Measurements from ENCODE around the gene PTPRD. TPM values are rescaled to one million over a fixed set of nuclear protein-coding genes. Genes with fewer than 3 reads are reported as not detected.

Gene PTPRD
- total RNA-seq, 1 donor from 2014 or later: 5.7 TPM

- DNase-seq (ENCODE audit: low spot score): no peak
- peaks cover 5% of the 10 kb centered on the region for H3K4me1 Mint-ChIP-seq (ENCODE audit: low read depth)
- H3K9me3 Mint-ChIP-seq (ENCODE audit: low read depth): no peaks in the 10 kb centered on the region
- H3K27ac Mint-ChIP-seq (ENCODE audit: unreplicated experiment): no peak overlapping the region
- H3K27me3 Mint-ChIP-seq (ENCODE audit: low read depth): peaks cover 29% of the 10 kb centered on the region
- TF ChIP-seq CTCF (IDR thresholded peaks at IDR 0.05): no peak
- no peak overlapping the region for H3K4me3 Mint-ChIP-seq (ENCODE audit: unreplicated experiment)
- no peaks in the 10 kb centered on the region for H3K36me3 Mint-ChIP-seq (ENCODE audit: low read depth)
Observed at GRCh38 chr9:8564960-8565359, 2047.8 kb downstream of the PTPRD start.

GRCh38 chr9:8560560-8561525, 2052.0 kb downstream of the PTPRD start:
- Mint-ChIP-seq H3K9me3 (ENCODE audit: low read depth) (no peaks in the 10 kb centered on the region), H3K4me3 (ENCODE audit: unreplicated experiment) (no peak overlapping the region), H3K27ac (ENCODE audit: unreplicated experiment) (no peak overlapping the region), H3K27me3 (ENCODE audit: low read depth) (peaks cover 6% of the 10 kb centered on the region), H3K36me3 (ENCODE audit: low read depth) (no peaks in the 10 kb centered on the region), H3K4me1 (ENCODE audit: low read depth) (peaks cover 9% of the 10 kb centered on the region)
- no peak for TF ChIP-seq CTCF (IDR thresholded peaks at IDR 0.05)
- DNase-seq (ENCODE audit: low spot score): no peak

- Mint-ChIP-seq H3K9me3 (ENCODE audit: low read depth) (no peaks in the 10 kb centered on the region), H3K27me3 (ENCODE audit: low read depth) (no peaks in the 10 kb centered on the region), H3K4me3 (ENCODE audit: unreplicated experiment) (no peak overlapping the region), H3K4me1 (ENCODE audit: low read depth) (peaks cover 11% of the 10 kb centered on the region), H3K27ac (ENCODE audit: unreplicated experiment) (no peak overlapping the region), H3K36me3 (ENCODE audit: low read depth) (no peaks in the 10 kb centered on the region)
- no peak for DNase-seq (ENCODE audit: low spot score)
- TF ChIP-seq CTCF (IDR thresholded peaks at IDR 0.05): no peak
Observed at GRCh38 chr9:8558176-8558575, 2054.6 kb downstream of the PTPRD start.

- DNase-seq (ENCODE audit: low spot score): no peak
- Mint-ChIP-seq H3K4me1 (ENCODE audit: low read depth) (peaks cover 11% of the 10 kb centered on the region), H3K9me3 (ENCODE audit: low read depth) (no peaks in the 10 kb centered on the region), H3K36me3 (ENCODE audit: low read depth) (peaks cover 1% of the 10 kb centered on the region), H3K4me3 (ENCODE audit: unreplicated experiment) (no peak overlapping the region), H3K27me3 (ENCODE audit: low read depth) (peaks cover 2% of the 10 kb centered on the region), H3K27ac (ENCODE audit: unreplicated experiment) (no peak overlapping the region)
- TF ChIP-seq CTCF (IDR thresholded peaks at IDR 0.05): no peak
Observed at GRCh38 chr9:8555762-8556500, 2056.9 kb downstream of the PTPRD start.

GRCh38 chr9:8553444-8553843, 2059.4 kb downstream of the PTPRD start:
- H3K9me3 Mint-ChIP-seq (ENCODE audit: low read depth): no peaks in the 10 kb centered on the region
- peaks cover 1% of the 10 kb centered on the region for H3K36me3 Mint-ChIP-seq (ENCODE audit: low read depth)
- DNase-seq (ENCODE audit: low spot score): no peak
- peaks cover 2% of the 10 kb centered on the region for H3K27me3 Mint-ChIP-seq (ENCODE audit: low read depth)
- peaks cover 6% of the 10 kb centered on the region for H3K4me1 Mint-ChIP-seq (ENCODE audit: low read depth)
- TF ChIP-seq CTCF (IDR thresholded peaks at IDR 0.05): no peak
- no peak overlapping the region for H3K4me3 Mint-ChIP-seq (ENCODE audit: unreplicated experiment)
- H3K27ac Mint-ChIP-seq (ENCODE audit: unreplicated experiment): no peak overlapping the region

All from chondrocyte (in vitro differentiated cells).